ENCODE data around the gene FAR1.

Gene FAR1

GRCh38 chr11:13759050-13759449, 90.6 kb downstream of the FAR1 start:
- Histone ChIP-seq H4K20me1 (no peaks in the 10 kb centered on the region), H3K27ac (no peak overlapping the region), H3K9ac (no peak overlapping the region), H3K27me3 (no peaks in the 10 kb centered on the region), H3K9me3 (replicated peaks in 1 of 11) (no peaks in the 10 kb centered on the region), H3K4me2 (no peak overlapping the region), H3K4me1 (no peaks in the 10 kb centered on the region), H3K4me3 (no peak overlapping the region), H3K36me3 (no peaks in the 10 kb centered on the region)
- no peak for TF ChIP-seq Cebpa-rat (IDR thresholded peaks at IDR 0.05)

GRCh38 chr11:13760115-13760514, 91.6 kb downstream of the FAR1 start:
- H3K27ac ChIP-seq, result no peak overlapping the region
- no peaks in the 10 kb centered on the region for H3K9me3 ChIP-seq (replicated peaks in 1 of 11)
- no peaks in the 10 kb centered on the region for H3K36me3 ChIP-seq
- H3K4me2 ChIP-seq, result no peak overlapping the region
- H4K20me1 ChIP-seq, result no peaks in the 10 kb centered on the region
- no peaks in the 10 kb centered on the region for H3K4me1 ChIP-seq
- no peak overlapping the region for H3K4me3 ChIP-seq
- TF ChIP-seq Cebpa-rat (IDR thresholded peaks at IDR 0.05), result no peak
- no peaks in the 10 kb centered on the region for H3K27me3 ChIP-seq
- no peak overlapping the region for H3K9ac ChIP-seq

- Histone ChIP-seq H3K27me3 (no peaks in the 10 kb centered on the region), H4K20me1 (no peaks in the 10 kb centered on the region), H3K9me3 (replicated peaks in 1 of 11) (no peaks in the 10 kb centered on the region), H3K4me2 (no peak overlapping the region), H3K36me3 (no peaks in the 10 kb centered on the region), H3K4me1 (no peaks in the 10 kb centered on the region), H3K9ac (no peak overlapping the region), H3K4me3 (no peak overlapping the region), H3K27ac (no peak overlapping the region)
- TF ChIP-seq Cebpa-rat (IDR thresholded peaks at IDR 0.05), result no peak
These were observed 92.8 kb downstream of the FAR1 start for GRCh38 chr11:13761250-13761649.

- Histone ChIP-seq H3K36me3 (no peaks in the 10 kb centered on the region), H3K4me3 (no peak overlapping the region), H3K4me2 (no peak overlapping the region), H3K4me1 (no peaks in the 10 kb centered on the region), H3K27ac (no peak overlapping the region), H3K27me3 (no peaks in the 10 kb centered on the region), H3K9ac (no peak overlapping the region), H3K9me3 (replicated peaks in 1 of 11) (no peaks in the 10 kb centered on the region), H4K20me1 (no peaks in the 10 kb centered on the region)
- no peak for TF ChIP-seq Cebpa-rat (IDR thresholded peaks at IDR 0.05)
These were observed 93.2 kb downstream of the FAR1 start for GRCh38 chr11:13761716-13762115.

GRCh38 chr11:13762718-13763117, 94.2 kb downstream of the FAR1 start:
- no peak overlapping the region for H3K4me3 ChIP-seq
- no peak overlapping the region for H3K27ac ChIP-seq
- no peak overlapping the region for H3K4me2 ChIP-seq
- H3K4me1 ChIP-seq, result no peaks in the 10 kb centered on the region
- H3K9ac ChIP-seq, result no peak overlapping the region
- H4K20me1 ChIP-seq, result no peaks in the 10 kb centered on the region
- H3K36me3 ChIP-seq, result no peaks in the 10 kb centered on the region
- no peak for TF ChIP-seq Cebpa-rat (IDR thresholded peaks at IDR 0.05)
- no peaks in the 10 kb centered on the region for H3K27me3 ChIP-seq
- no peaks in the 10 kb centered on the region for H3K9me3 ChIP-seq (replicated peaks in 1 of 11)

- Histone ChIP-seq H3K9ac (no peak overlapping the region), H3K4me3 (no peak overlapping the region), H3K27ac (no peak overlapping the region), H4K20me1 (no peaks in the 10 kb centered on the region), H3K9me3 (replicated peaks in 1 of 11) (no peaks in the 10 kb centered on the region), H3K36me3 (no peaks in the 10 kb centered on the region), H3K4me2 (no peak overlapping the region), H3K27me3 (no peaks in the 10 kb centered on the region), H3K4me1 (no peaks in the 10 kb centered on the region)
- no peak for TF ChIP-seq Cebpa-rat (IDR thresholded peaks at IDR 0.05)
These were observed 94.9 kb downstream of the FAR1 start for GRCh38 chr11:13763341-13763740.

GRCh38 chr11:13765886-13766285, 97.4 kb downstream of the FAR1 start:
- no peak overlapping the region for H3K4me3 ChIP-seq
- no peaks in the 10 kb centered on the region for H3K36me3 ChIP-seq
- no peak for TF ChIP-seq Cebpa-rat (IDR thresholded peaks at IDR 0.05)
- no peak overlapping the region for H3K27ac ChIP-seq
- H3K4me2 ChIP-seq, result no peak overlapping the region
- H3K27me3 ChIP-seq, result no peaks in the 10 kb centered on the region
- H4K20me1 ChIP-seq, result no peaks in the 10 kb centered on the region
- no peak overlapping the region for H3K9ac ChIP-seq
- no peaks in the 10 kb centered on the region for H3K9me3 ChIP-seq (replicated peaks in 1 of 11)
- H3K4me1 ChIP-seq, result no peaks in the 10 kb centered on the region

GRCh38 chr11:13767471-13767870, 99.0 kb downstream of the FAR1 start:
- no peak overlapping the region for H3K4me3 ChIP-seq
- no peak overlapping the region for H3K4me2 ChIP-seq
- H3K36me3 ChIP-seq, result no peaks in the 10 kb centered on the region
- no peaks in the 10 kb centered on the region for H3K27me3 ChIP-seq
- no peaks in the 10 kb centered on the region for H4K20me1 ChIP-seq
- TF ChIP-seq Cebpa-rat (IDR thresholded peaks at IDR 0.05), result no peak
- no peak overlapping the region for H3K9ac ChIP-seq
- no peaks in the 10 kb centered on the region for H3K4me1 ChIP-seq
- H3K27ac ChIP-seq, result no peak overlapping the region
- no peaks in the 10 kb centered on the region for H3K9me3 ChIP-seq (replicated peaks in 1 of 11)

- no peak for TF ChIP-seq Cebpa-rat (IDR thresholded peaks at IDR 0.05)
- Histone ChIP-seq H3K27ac (no peak overlapping the region), H3K9me3 (replicated peaks in 1 of 11) (no peaks in the 10 kb centered on the region), H3K4me1 (no peaks in the 10 kb centered on the region), H3K4me2 (no peak overlapping the region), H3K4me3 (no peak overlapping the region), H3K9ac (no peak overlapping the region), H4K20me1 (no peaks in the 10 kb centered on the region), H3K36me3 (no peaks in the 10 kb centered on the region), H3K27me3 (no peaks in the 10 kb centered on the region)
These were observed 100.7 kb downstream of the FAR1 start for GRCh38 chr11:13769188-13769587.

GRCh38 chr11:13771151-13771550, 102.7 kb downstream of the FAR1 start:
- H3K27me3 ChIP-seq, result no peaks in the 10 kb centered on the region
- H3K36me3 ChIP-seq, result no peaks in the 10 kb centered on the region
- H3K9ac ChIP-seq, result no peak overlapping the region
- H4K20me1 ChIP-seq, result no peaks in the 10 kb centered on the region
- H3K27ac ChIP-seq, result no peak overlapping the region
- no peak for TF ChIP-seq Cebpa-rat (IDR thresholded peaks at IDR 0.05)
- no peak overlapping the region for H3K4me2 ChIP-seq
- H3K4me1 ChIP-seq, result no peaks in the 10 kb centered on the region
- H3K9me3 ChIP-seq (replicated peaks in 1 of 11), result no peaks in the 10 kb centered on the region
- no peak overlapping the region for H3K4me3 ChIP-seq

Data from BLaER1 treated with 17β-estradiol and CSF1 and Interleukin-3, amounts not matched to agents 10 nM and 100 nM (cell line).